Astrocyte (in vitro differentiated cells and primary cell): ENCODE measurements around the gene AMH.

Experiments
- EZH2 ChIP-seq: IDR thresholded peaks from 2 replicates; pipeline ENCODE4 v1.6.1; 2012; ENCODE audit warnings: mild to moderate bottlenecking, low read length, inconsistent platforms; ENCODE audit not compliant: insufficient read depth
- TF ChIP-seq, protein P1 (sequence below): IDR thresholded peaks from 2 replicates; pipeline ENCODE4 v1.5.1; 2011; ENCODE audit warnings: low read depth, mild to moderate bottlenecking, inconsistent platforms, low read length, moderate library complexity; ENCODE audit not compliant: insufficient read depth

DNA sequence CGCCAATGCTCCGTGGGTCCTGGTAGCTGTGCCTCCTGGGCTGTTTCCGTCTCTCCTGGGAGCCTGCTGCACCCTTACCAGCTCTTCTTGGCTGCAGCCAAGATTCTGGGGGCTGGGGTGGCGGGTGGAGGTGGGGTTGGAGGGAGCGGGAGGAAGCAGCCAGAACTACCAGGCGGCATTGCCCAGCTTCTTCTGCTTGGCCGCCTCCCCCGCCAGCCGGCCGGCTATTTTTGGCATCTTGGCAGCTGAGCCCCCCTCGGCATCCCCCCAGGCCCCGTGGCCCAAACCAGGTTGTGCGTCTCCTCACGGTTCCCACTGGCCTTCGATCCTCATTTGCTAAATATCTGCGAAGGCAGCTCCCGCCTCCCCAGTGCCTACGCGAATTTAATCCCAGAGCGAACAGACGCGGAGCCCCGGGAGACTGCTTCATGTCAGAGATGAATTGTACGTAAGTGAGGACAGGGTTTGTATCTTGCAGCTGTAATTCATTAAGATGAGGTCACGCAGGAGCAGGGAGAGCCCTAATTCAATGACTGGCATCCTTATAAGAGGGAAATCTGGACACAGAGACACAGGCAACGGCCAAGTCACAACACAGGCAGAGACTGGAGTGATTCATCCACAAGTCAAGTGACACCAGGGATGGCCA, 45.7 kb downstream of the AMH start:
- TF ChIP-seq, protein P1, sequence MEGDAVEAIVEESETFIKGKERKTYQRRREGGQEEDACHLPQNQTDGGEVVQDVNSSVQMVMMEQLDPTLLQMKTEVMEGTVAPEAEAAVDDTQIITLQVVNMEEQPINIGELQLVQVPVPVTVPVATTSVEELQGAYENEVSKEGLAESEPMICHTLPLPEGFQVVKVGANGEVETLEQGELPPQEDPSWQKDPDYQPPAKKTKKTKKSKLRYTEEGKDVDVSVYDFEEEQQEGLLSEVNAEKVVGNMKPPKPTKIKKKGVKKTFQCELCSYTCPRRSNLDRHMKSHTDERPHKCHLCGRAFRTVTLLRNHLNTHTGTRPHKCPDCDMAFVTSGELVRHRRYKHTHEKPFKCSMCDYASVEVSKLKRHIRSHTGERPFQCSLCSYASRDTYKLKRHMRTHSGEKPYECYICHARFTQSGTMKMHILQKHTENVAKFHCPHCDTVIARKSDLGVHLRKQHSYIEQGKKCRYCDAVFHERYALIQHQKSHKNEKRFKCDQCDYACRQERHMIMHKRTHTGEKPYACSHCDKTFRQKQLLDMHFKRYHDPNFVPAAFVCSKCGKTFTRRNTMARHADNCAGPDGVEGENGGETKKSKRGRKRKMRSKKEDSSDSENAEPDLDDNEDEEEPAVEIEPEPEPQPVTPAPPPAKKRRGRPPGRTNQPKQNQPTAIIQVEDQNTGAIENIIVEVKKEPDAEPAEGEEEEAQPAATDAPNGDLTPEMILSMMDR, result no peak
- no peak for TF ChIP-seq EZH2
